ENCODE results near the gene GRIK4.

GRIK4 gene

GRCh38 chr11:120893440-120894201 is 382.1 kb downstream of the GRIK4 start:
- H3K4me3 ChIP-seq (ENCODE audit: low read length), result no peak overlapping the region
- no peak for DNase-seq (ENCODE audit: low read depth)
- TF ChIP-seq CTCF (conservative IDR thresholded peaks at IDR 0.05; ENCODE audit: low read length), result no peak

DNA sequence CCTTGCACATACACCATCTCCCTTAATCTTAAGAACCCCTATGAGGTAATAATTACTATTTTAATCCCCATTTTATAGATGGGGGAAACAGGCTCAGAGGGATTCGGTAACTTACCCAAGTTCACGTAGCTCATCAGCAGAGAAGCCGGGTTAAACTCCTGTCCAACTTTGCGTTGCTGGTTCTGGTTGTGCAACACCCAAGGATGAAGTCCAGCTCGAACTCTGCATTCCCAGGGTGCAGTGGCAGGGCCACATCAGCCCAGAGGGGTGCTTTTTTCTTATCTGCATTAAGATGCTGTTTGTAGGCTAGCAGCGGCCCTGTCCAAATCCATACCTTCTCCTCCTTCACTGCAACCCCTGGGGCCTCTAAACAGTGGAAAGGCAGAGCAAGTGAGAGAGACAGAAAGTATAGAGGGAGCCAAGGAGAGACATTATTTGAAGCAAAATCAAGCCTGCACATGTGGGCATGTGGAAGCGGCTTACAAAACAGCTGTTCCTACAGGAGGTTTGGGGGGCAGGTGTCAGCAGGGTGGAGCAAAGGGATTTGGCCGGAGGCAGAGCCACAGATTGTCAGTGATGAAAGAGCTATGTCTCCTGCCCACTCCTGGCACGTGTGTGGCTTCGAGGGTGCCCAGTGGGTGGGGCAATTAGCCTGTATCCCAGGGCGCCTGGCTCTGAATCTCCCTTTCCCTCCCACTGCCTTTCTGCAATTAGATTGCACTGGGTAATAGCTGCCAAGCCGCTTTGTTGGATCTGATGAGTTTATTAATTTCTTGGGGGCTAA is 382.8 kb downstream of the GRIK4 start:
- no peak overlapping the region for H3K4me3 ChIP-seq (ENCODE audit: low read length)
- no peak for TF ChIP-seq CTCF (conservative IDR thresholded peaks at IDR 0.05; ENCODE audit: low read length)
- DNase-seq (ENCODE audit: low read depth), result no peak

- TF ChIP-seq CTCF (conservative IDR thresholded peaks at IDR 0.05; ENCODE audit: low read length), result no peak
- no peak overlapping the region for H3K4me3 ChIP-seq (ENCODE audit: low read length)
- no peak for DNase-seq (ENCODE audit: low read depth)
These were observed 385.1 kb downstream of the GRIK4 start for GRCh38 chr11:120896687-120897086.

GRCh38 chr11:120898568-120898967 is 387.0 kb downstream of the GRIK4 start:
- no peak for TF ChIP-seq CTCF (conservative IDR thresholded peaks at IDR 0.05; ENCODE audit: low read length)
- no peak for DNase-seq (ENCODE audit: low read depth)
- H3K4me3 ChIP-seq (ENCODE audit: low read length), result no peak overlapping the region

DNA sequence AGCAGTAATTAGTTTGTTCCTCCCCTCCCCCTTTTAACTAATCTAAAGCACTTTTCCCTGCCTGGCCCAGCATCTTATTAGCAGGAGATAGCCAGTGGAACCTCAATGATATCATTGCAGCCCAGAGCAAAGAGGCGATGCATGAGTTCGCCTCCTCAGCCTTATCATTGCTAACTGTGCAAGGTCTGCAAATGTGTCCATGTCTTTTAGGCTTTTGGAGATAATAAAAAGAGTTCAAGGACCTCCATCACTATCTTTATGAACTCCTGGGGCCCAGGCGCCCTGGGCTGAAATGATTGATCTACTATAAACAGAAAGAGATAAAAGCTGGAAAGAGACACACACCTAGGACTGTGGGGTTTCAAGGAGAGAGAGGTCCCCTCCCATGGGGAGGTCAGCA is 388.2 kb downstream of the GRIK4 start:
- TF ChIP-seq CTCF (conservative IDR thresholded peaks at IDR 0.05; ENCODE audit: low read length), result no peak
- no peak for DNase-seq (ENCODE audit: low read depth)
- no peak overlapping the region for H3K4me3 ChIP-seq (ENCODE audit: low read length)

DNA sequence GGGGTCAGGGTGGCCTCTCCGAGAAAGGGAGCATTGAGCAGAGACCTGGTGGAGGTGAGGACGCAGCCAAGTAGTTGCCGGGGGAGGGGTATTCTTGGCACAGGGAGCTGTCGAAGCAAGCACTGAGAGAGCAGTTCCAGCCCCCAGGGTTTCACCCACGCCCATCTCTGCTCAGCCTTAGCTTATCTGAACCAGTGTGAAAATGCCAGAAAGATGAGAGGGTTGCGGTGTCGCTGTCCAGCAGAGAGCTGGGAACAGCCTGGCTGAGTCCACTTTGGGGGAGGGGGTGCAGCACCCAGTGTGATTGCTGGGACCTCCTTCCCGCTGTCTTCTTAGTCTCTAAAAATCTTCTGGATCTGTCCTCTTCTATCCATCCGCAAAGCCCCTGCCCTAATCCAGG is 389.1 kb downstream of the GRIK4 start:
- TF ChIP-seq CTCF (conservative IDR thresholded peaks at IDR 0.05; ENCODE audit: low read length), result no peak
- H3K4me3 ChIP-seq (ENCODE audit: low read length), result no peak overlapping the region
- DNase-seq (ENCODE audit: low read depth), result no peak

GRCh38 chr11:120903686-120904085 is 392.1 kb downstream of the GRIK4 start:
- H3K4me3 ChIP-seq (ENCODE audit: low read length), result no peak overlapping the region
- TF ChIP-seq CTCF (conservative IDR thresholded peaks at IDR 0.05; ENCODE audit: low read length), result no peak
- DNase-seq (ENCODE audit: low read depth), result no peak
